Measurements from ENCODE around the gene MAEA.
A peak's percentile ranks its signal among the peaks of the same experiment; 100 is the strongest.

Gene MAEA

DNA sequence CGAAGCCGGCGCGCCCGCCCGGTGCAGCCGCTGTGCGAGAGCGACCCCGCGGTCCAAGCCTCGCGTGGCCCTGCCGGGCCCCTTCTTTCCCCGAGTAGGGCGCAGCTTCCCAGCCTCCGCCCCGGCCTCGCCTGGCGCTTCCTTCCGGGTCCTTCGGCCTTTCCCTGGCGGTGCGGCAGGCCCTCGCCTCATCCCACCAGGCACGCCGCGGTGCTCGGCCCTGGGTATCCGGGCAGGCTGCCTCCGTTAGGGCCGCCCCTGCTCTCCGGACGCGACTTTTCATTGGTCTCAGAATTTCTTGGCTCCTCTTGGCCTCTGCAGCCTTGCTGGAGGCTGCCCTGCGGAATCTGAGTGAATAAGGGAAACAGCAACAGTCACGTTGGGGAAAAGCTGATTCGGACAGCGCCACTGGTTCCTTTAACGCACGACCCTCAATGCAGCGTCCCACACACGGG lies 57.7 kb downstream of the MAEA start:
- peaks cover 24% of the 10 kb centered on the region for H3K79me2 ChIP-seq (ENCODE audit: control insufficient read depth, low read length)
- no peaks in the 10 kb centered on the region for H3K27me3 ChIP-seq (ENCODE audit: control insufficient read depth, low read length)
- no peaks in the 10 kb centered on the region; the same call in 1 of the 2 replicates for H4K20me1 ChIP-seq (ENCODE audit: control insufficient read depth, insufficient read depth, low read depth, low read length)
- no peaks in the 10 kb centered on the region for H3K9me3 ChIP-seq (ENCODE audit: control insufficient read depth, insufficient read depth, low read length)
- peaks cover 25% of the 10 kb centered on the region for H3K4me1 ChIP-seq (ENCODE audit: control insufficient read depth, low read length)
- H3K27ac ChIP-seq (ENCODE audit: low read depth, low read length), result peak overlapping the region; percentile 58
- H3F3A ChIP-seq (ENCODE audit: control insufficient read depth, insufficient read depth), result peaks cover 6% of the 10 kb centered on the region; the same call in 1 of the 2 replicates
- no peak for TF ChIP-seq EZH2phosphoT487 (IDR thresholded peaks at IDR 0.05; ENCODE audit: borderline replicate concordance, low read length)
- TF ChIP-seq, protein P1, sequence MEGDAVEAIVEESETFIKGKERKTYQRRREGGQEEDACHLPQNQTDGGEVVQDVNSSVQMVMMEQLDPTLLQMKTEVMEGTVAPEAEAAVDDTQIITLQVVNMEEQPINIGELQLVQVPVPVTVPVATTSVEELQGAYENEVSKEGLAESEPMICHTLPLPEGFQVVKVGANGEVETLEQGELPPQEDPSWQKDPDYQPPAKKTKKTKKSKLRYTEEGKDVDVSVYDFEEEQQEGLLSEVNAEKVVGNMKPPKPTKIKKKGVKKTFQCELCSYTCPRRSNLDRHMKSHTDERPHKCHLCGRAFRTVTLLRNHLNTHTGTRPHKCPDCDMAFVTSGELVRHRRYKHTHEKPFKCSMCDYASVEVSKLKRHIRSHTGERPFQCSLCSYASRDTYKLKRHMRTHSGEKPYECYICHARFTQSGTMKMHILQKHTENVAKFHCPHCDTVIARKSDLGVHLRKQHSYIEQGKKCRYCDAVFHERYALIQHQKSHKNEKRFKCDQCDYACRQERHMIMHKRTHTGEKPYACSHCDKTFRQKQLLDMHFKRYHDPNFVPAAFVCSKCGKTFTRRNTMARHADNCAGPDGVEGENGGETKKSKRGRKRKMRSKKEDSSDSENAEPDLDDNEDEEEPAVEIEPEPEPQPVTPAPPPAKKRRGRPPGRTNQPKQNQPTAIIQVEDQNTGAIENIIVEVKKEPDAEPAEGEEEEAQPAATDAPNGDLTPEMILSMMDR (IDR thresholded peaks at IDR 0.05; ENCODE audit: low read depth, low read length, poor library complexity, severe bottlenecking), result no peak
- peak overlapping the region; percentile 79 for H3K4me2 ChIP-seq (ENCODE audit: low read length)
- peak overlapping the region; percentile 96 for H3K4me3 ChIP-seq (ENCODE audit: low read length)
- H3K9me2 ChIP-seq (replicated peaks; ENCODE audit: control insufficient read depth, low read length), result no peaks in the 10 kb centered on the region
- H3K36me3 ChIP-seq (ENCODE audit: control insufficient read depth, low read length), result peaks cover 17% of the 10 kb centered on the region

DNA sequence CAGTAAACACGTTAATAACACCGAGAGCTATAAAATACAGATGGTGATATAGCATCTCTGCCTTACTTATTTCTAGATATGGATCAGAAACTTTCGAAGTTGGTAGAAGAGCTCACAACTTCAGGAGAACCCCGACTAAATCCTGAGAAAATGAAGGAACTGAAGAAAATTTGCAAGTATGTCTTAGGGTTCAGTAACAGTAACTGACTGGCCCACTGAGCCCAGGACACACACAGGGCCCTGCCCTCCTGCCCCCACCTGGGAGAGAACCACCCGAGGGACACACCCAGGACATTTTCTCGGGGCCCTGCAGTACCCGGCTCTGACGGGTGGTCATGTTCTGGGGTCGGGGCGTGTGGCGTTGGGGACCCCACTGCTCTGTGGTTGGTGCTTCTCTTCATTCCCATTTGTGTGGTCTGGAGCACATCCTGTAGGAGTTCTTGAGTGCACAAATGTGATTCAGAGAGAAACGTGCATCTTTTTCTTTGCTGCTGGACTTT lies 58.4 kb downstream of the MAEA start:
- H3K27ac ChIP-seq (ENCODE audit: low read depth, low read length), result peak overlapping the region; percentile 58
- H3K9me3 ChIP-seq (ENCODE audit: control insufficient read depth, insufficient read depth, low read length), result no peaks in the 10 kb centered on the region
- H4K20me1 ChIP-seq (ENCODE audit: control insufficient read depth, insufficient read depth, low read depth, low read length), result no peaks in the 10 kb centered on the region
- no peaks in the 10 kb centered on the region for H3K9me2 ChIP-seq (replicated peaks; ENCODE audit: control insufficient read depth, low read length)
- TF ChIP-seq EZH2phosphoT487 (IDR thresholded peaks at IDR 0.05; ENCODE audit: borderline replicate concordance, low read length), result no peak
- TF ChIP-seq, protein P1 (IDR thresholded peaks at IDR 0.05; ENCODE audit: low read depth, low read length, poor library complexity, severe bottlenecking), result no peak
- no peaks in the 10 kb centered on the region for H3K27me3 ChIP-seq (ENCODE audit: control insufficient read depth, low read length)
- peak overlapping the region; percentile 96 for H3K4me3 ChIP-seq (ENCODE audit: low read length)
- peak overlapping the region; percentile 79 for H3K4me2 ChIP-seq (ENCODE audit: low read length)
- H3K4me1 ChIP-seq (ENCODE audit: control insufficient read depth, low read length), result peaks cover 25% of the 10 kb centered on the region
- H3K36me3 ChIP-seq (ENCODE audit: control insufficient read depth, low read length), result peaks cover 20% of the 10 kb centered on the region
- H3F3A ChIP-seq (ENCODE audit: control insufficient read depth, insufficient read depth), result peaks cover 6% of the 10 kb centered on the region; the same call in 1 of the 2 replicates
- H3K79me2 ChIP-seq (ENCODE audit: control insufficient read depth, low read length), result peaks cover 24% of the 10 kb centered on the region

DNA sequence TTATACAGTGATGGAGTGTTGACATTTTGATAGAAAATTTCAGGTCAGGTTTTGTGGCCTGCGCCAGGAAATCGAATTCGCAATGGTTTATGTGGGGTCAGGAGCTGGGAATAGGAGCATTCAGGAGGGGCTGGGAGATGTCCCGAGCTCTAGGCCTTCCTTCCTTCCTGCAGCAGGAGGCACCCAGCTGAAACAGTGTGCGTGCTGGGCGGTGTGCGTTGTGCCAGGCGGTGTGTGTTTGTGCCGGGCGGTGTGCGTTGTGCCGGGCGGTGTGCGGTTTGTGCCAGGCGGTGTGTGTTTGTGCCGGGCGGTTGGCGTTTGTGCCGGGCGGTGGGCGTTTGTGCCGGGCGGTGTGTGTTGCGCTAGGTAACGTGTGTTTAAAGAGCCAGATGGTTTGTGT lies 59.1 kb downstream of the MAEA start:
- H3K4me1 ChIP-seq (ENCODE audit: control insufficient read depth, low read length), result peaks cover 25% of the 10 kb centered on the region
- H3K36me3 ChIP-seq (ENCODE audit: control insufficient read depth, low read length), result peaks cover 20% of the 10 kb centered on the region
- peaks cover 5% of the 10 kb centered on the region; the same call in 1 of the 2 replicates for H3F3A ChIP-seq (ENCODE audit: control insufficient read depth, insufficient read depth)
- peak overlapping the region; percentile 79 for H3K4me2 ChIP-seq (ENCODE audit: low read length)
- H4K20me1 ChIP-seq (ENCODE audit: control insufficient read depth, insufficient read depth, low read depth, low read length), result no peaks in the 10 kb centered on the region
- no peaks in the 10 kb centered on the region for H3K9me3 ChIP-seq (ENCODE audit: control insufficient read depth, insufficient read depth, low read length)
- TF ChIP-seq, protein P1 (IDR thresholded peaks at IDR 0.05; ENCODE audit: low read depth, low read length, poor library complexity, severe bottlenecking), result no peak
- no peak for TF ChIP-seq EZH2phosphoT487 (IDR thresholded peaks at IDR 0.05; ENCODE audit: borderline replicate concordance, low read length)
- H3K27ac ChIP-seq (ENCODE audit: low read depth, low read length), result no peak overlapping the region
- peaks cover 24% of the 10 kb centered on the region for H3K79me2 ChIP-seq (ENCODE audit: control insufficient read depth, low read length)
- H3K9me2 ChIP-seq (replicated peaks; ENCODE audit: control insufficient read depth, low read length), result no peaks in the 10 kb centered on the region
- no peaks in the 10 kb centered on the region for H3K27me3 ChIP-seq (ENCODE audit: control insufficient read depth, low read length)
- peak overlapping the region; percentile 96; the same call in 1 of the 2 replicates for H3K4me3 ChIP-seq (ENCODE audit: low read length)

Data from DOHH2 (cell line).